C4-2B (cell line): Measurements from ENCODE around the gene ZFYVE21.

Experiments
- CTCF ChIP-seq: fragments of 450-650 bp; conservative IDR thresholded peaks from 2 replicates; pipeline ENCODE4 v1.5.1; 2017; ENCODE audit warnings: mild to moderate bottlenecking
- ZFX ChIP-seq: fragments of 450-650 bp; IDR thresholded peaks from 2 replicates; pipeline ENCODE4 v1.6.1; 2017

DNA sequence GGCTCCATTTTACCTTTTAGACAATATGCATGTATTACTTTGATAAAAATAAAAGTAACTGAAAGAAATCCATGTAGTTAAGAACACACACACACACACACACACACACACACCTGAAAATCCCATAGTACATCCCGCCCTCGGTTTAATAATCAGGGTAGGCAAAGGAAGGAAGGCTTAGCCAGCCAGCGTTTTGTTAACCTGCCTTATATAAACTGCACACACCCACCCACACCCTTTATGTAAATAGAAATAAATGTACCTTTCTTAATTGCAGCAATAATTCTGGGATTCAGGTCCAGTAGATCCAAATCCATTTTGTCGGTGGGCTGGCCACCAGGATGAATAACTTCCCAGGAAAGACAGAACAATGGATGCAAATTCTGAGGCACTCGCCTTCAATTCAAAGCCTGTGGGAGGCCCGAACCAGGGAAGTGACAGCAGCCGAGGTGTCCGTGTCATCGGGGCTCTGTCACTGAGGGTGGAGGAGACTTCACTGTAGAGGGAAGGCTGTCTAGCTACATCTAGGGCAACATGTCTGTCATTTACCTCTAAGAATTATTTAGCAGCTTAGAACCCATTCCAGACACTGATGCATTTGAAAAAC, 4.7 kb upstream of the ZFYVE21 start:
- TF ChIP-seq CTCF (no peak), ZFX (no peak)
